ENCODE measurements around the gene PTPRK. TPM values are rescaled to one million over a fixed set of nuclear protein-coding genes. Genes with fewer than 3 reads are reported as not detected.

Gene PTPRK
- total RNA-seq, 4 donors from 2014 or later, result 26.7 to 47.5 (median 41.4) TPM

- intact Hi-C loops (cut with DNase I; ENCODE audit: low total_unique reads), result no loop called here
- no peak for TF ChIP-seq POLR2A (IDR thresholded peaks at IDR 0.05)
- no peak for TF ChIP-seq CTCF (IDR thresholded peaks at IDR 0.05)
- no peak overlapping the region for H3K4me3 ChIP-seq (ENCODE audit: low read depth, poor library complexity, severe bottlenecking)
- no peak for DNase-seq (ENCODE audit: low spot score in 2 of 2)
Observed at GRCh38 chr6:128380891-128381290, 139.5 kb downstream of the PTPRK start.

GRCh38 chr6:128379577-128379976 lies 140.8 kb downstream of the PTPRK start:
- intact Hi-C loops (cut with DNase I; ENCODE audit: low total_unique reads), result no loop called here
- DNase-seq (ENCODE audit: low spot score in 2 of 2), result no peak
- no peak for TF ChIP-seq POLR2A (IDR thresholded peaks at IDR 0.05)
- no peak for TF ChIP-seq CTCF (IDR thresholded peaks at IDR 0.05)
- no peak overlapping the region for H3K4me3 ChIP-seq (ENCODE audit: low read depth, poor library complexity, severe bottlenecking)

GRCh38 chr6:128376952-128377503 lies 143.4 kb downstream of the PTPRK start:
- H3K4me3 ChIP-seq (ENCODE audit: low read depth, poor library complexity, severe bottlenecking), result no peak overlapping the region
- WGBS, 2 donors, result 91 to 96% methylated on average over 4 of the region's 4 CpGs
- intact Hi-C loops (cut with DNase I; ENCODE audit: low total_unique reads), result loop anchor here (1.0 kb wide), 1 partner anchor 9 kb away; no protein-coding TSS in a partner anchor
- TF ChIP-seq CTCF (IDR thresholded peaks at IDR 0.05) (no peak), POLR2A (IDR thresholded peaks at IDR 0.05) (no peak)
- no peak for DNase-seq (ENCODE audit: low spot score in 2 of 2)

- no peak for DNase-seq (ENCODE audit: low spot score in 2 of 2)
- TF ChIP-seq CTCF (IDR thresholded peaks at IDR 0.05) (no peak), POLR2A (IDR thresholded peaks at IDR 0.05) (no peak)
Observed at GRCh38 chr6:128371136-128371535, 149.3 kb downstream of the PTPRK start.

GRCh38 chr6:128370072-128370471 lies 150.3 kb downstream of the PTPRK start:
- TF ChIP-seq POLR2A (IDR thresholded peaks at IDR 0.05) (no peak), CTCF (IDR thresholded peaks at IDR 0.05) (no peak)
- no peak overlapping the region for H3K4me3 ChIP-seq (ENCODE audit: low read depth, poor library complexity, severe bottlenecking)
- WGBS, 2 donors, result 35 to 49% methylated on average over 2 of the region's 2 CpGs
- intact Hi-C loops (cut with DNase I; ENCODE audit: low total_unique reads), result no loop called here
- no peak for DNase-seq (ENCODE audit: low spot score in 2 of 2)

More at GRCh38 chr6:128371136-128371535, 149.3 kb downstream of the PTPRK start:
- WGBS, 2 donors, result 83 to 92% methylated on average over 4 of the region's 4 CpGs
- H3K4me3 ChIP-seq (ENCODE audit: low read depth, poor library complexity, severe bottlenecking), result no peak overlapping the region
- intact Hi-C loops (cut with DNase I; ENCODE audit: low total_unique reads), result no loop called here

Data from lower leg skin (tissue), 4 donors.